H1 (cell line): Measurements from ENCODE around the gene SUDS3. TPM values are rescaled to one million over a fixed set of nuclear protein-coding genes. Genes with fewer than 3 reads are reported as not detected.

ENCODE experiments used
- CEBPB ChIP-seq: IDR thresholded peaks from 2 replicates; pipeline ENCODE4 v1.6.1; 2012; ENCODE audit warnings: low read depth, low read length
- CTBP2 ChIP-seq: IDR thresholded peaks from 2 replicates; pipeline ENCODE4 v1.7.0; 2011; ENCODE audit warnings: borderline replicate concordance, mild to moderate bottlenecking, moderate library complexity, mixed read lengths, low read length; ENCODE audit not compliant: insufficient read depth, insufficient read length
- EP300 ChIP-seq, 2 experiments: IDR thresholded peaks; 1 replicate in 1 of 2; 2 replicates in 1 of 2; pipeline ENCODE4 v1.6.1; 2011 to 2012; ENCODE audit warnings: low read depth in 2 of 2, low read length in 2 of 2, mild to moderate bottlenecking in 2 of 2, borderline replicate concordance in 1 of 2, inconsistent platforms in 1 of 2, moderate library complexity in 1 of 2
- KDM4A ChIP-seq: IDR thresholded peaks from one replicate; pipeline ENCODE4 v1.7.1; 2012; ENCODE audit warnings: low read depth, mild to moderate bottlenecking, moderate library complexity, low read length, inconsistent platforms; ENCODE audit not compliant: severe bottlenecking
- RAD21 ChIP-seq, 2 experiments: IDR thresholded peaks in 1 of 2; conservative IDR thresholded peaks in 1 of 2; 2 replicates each; pipeline ENCODE4 v1.6.1; 2011; ENCODE audit warnings: low read depth in 2 of 2, low read length in 2 of 2, improper control_type of control experiment in 1 of 2, inconsistent platforms in 1 of 2, mild to moderate bottlenecking in 1 of 2, moderate library complexity in 1 of 2
- RNF2 ChIP-seq: fragments of 200-900, 300-1000 bp; sonication (generic); IDR thresholded peaks from 2 replicates; pipeline ENCODE4 v1.7.1; 2016; ENCODE audit warnings: borderline replicate concordance, low read depth, mild to moderate bottlenecking, antibody characterized with exemption, low read length; ENCODE audit not compliant: poor library complexity, severe bottlenecking; ENCODE audit errors: missing control alignments
- SIX5 ChIP-seq: IDR thresholded peaks from 2 replicates; pipeline ENCODE4 v1.6.1; 2011; ENCODE audit warnings: mild to moderate bottlenecking, low read depth, low read length
- TBP ChIP-seq: IDR thresholded peaks from 2 replicates; pipeline ENCODE4 v1.6.1; 2011; ENCODE audit warnings: low read depth, low read length, improper control_type of control experiment
- polyA plus RNA-seq, 7 experiments: library from polyadenylated mRNA; depleted of rRNA in 3 of 7; stranded (reverse) in 5 of 7; unstranded in 2 of 7; fragments of >200 nt in 5 of 7; fragments of 200-250 nt in 2 of 7; gene quantifications; 1 replicate in 5 of 7; 2 replicates in 1 of 7; 4 replicates in 1 of 7; pipeline versions ENCODE4 v1.2.1 to v1.2.3, GENCODE V29; 2011 to 2013; ENCODE audit warnings: missing spikeins in 2 of 7, mixed read lengths in 2 of 7
- total RNA-seq: library from RNA; stranded (reverse); fragmentation: NEBNext Ultra II Directional; extraction: Animal tissue kit (Norgen Biotek cat#: 25700); gene quantifications from 2 replicates; pipeline ENCODE4 v1.2.1, GENCODE V29; 2021

The SUDS3 gene
- total and polyA plus RNA-seq, 2 of the 8 experiments (the other 6 are each of a cell fraction or from before 2014, with no cell fraction given) = 30.0 to 58.7 TPM

GRCh38 chr12:118398940-118399339 lies 22.6 kb downstream of the SUDS3 start (continued):
- TF ChIP-seq RAD21 (IDR thresholded peaks at IDR 0.05 in 1 of 2, conservative IDR thresholded peaks at IDR 0.05 in 1 of 2; ENCODE audit: low read depth in 2 of 2, low read length in 2 of 2) = no peak
- no peak for TF ChIP-seq KDM4A
- TF ChIP-seq SIX5 = no peak
- TF ChIP-seq CTBP2 = no peak
- no peak for TF ChIP-seq TBP
- TF ChIP-seq EP300 (IDR thresholded peaks at IDR 0.05; ENCODE audit: borderline replicate concordance in 1 of 2, low read depth in 2 of 2, low read length in 2 of 2) = no peak
- TF ChIP-seq CEBPB = no peak
- no peak for TF ChIP-seq RNF2
